ENCODE results near the gene CCDC192. TPM values are rescaled to one million over a fixed set of nuclear protein-coding genes. Genes with fewer than 3 reads are reported as not detected.
"Not testable (repeated sequence)": the region's sequence is repeated elsewhere in the genome, so short reads cannot be mapped to it uniquely, and the experiment has no call there.

The CCDC192 gene
- total RNA-seq, 4 donors from 2014 or later, result not detected

DNA sequence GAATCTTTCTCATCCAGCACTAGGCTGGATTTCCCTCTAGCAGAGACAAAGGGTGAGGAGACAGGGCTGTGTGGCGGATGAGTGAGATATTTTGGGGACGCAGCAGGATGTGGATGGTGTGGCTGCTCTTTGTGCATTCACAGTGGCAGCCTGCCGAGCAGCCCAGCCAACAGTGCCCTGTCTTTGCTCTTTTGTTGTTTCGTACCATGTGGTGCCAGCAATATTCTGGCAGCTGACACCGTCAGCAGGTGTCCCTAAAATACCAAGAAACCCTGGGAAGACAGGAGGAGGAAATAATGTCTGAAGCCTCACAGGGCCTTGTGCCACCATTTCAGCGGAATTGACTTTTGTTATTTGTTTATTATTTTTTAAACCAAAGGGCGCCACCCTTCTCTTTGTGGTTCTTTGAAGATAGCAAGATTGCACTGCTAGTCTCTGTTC, 141.4 kb downstream of the CCDC192 start:
- TF ChIP-seq POLR2A (IDR thresholded peaks at IDR 0.05) (no peak), POLR2AphosphoS5 (IDR thresholded peaks at IDR 0.05) (no peak), EP300 (IDR thresholded peaks at IDR 0.05; ENCODE audit: low read depth) (no peak)
- TF ChIP-seq, protein P1, sequence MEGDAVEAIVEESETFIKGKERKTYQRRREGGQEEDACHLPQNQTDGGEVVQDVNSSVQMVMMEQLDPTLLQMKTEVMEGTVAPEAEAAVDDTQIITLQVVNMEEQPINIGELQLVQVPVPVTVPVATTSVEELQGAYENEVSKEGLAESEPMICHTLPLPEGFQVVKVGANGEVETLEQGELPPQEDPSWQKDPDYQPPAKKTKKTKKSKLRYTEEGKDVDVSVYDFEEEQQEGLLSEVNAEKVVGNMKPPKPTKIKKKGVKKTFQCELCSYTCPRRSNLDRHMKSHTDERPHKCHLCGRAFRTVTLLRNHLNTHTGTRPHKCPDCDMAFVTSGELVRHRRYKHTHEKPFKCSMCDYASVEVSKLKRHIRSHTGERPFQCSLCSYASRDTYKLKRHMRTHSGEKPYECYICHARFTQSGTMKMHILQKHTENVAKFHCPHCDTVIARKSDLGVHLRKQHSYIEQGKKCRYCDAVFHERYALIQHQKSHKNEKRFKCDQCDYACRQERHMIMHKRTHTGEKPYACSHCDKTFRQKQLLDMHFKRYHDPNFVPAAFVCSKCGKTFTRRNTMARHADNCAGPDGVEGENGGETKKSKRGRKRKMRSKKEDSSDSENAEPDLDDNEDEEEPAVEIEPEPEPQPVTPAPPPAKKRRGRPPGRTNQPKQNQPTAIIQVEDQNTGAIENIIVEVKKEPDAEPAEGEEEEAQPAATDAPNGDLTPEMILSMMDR (IDR thresholded peaks at IDR 0.05), result no peak
- H3K27ac ChIP-seq, result peak overlapping the region in 2 of 4 donors; percentile 18 to 21
- no peaks in the 10 kb centered on the region for H3K9me3 ChIP-seq
- no peaks in the 10 kb centered on the region for H3K27me3 ChIP-seq
- in situ Hi-C loops (cut with MboI; ENCODE audit: low pct_ligation_motif_present in 1 of 4, low pct_unique_long_range_greater_than_20kb in 1 of 4, low sequenced_read_pairs in 3 of 4), result no loop called here
- WGBS, 2 donors (ENCODE audit: low coverage in 1 of 2), result 50 to 58% methylated on average over 1 to 7 of the region's 7 CpGs
- no peak overlapping the region for H3K4me3 ChIP-seq
- peaks cover 0 to 58% (median 23%) of the 10 kb centered on the region in 4 donors for H3K4me1 ChIP-seq
- intact Hi-C loops (cut with DNase I; ENCODE audit: low total_unique reads), result no loop called here
- H3K36me3 ChIP-seq, result no peaks in the 10 kb centered on the region
- peak; percentile 30 for DNase-seq

DNA sequence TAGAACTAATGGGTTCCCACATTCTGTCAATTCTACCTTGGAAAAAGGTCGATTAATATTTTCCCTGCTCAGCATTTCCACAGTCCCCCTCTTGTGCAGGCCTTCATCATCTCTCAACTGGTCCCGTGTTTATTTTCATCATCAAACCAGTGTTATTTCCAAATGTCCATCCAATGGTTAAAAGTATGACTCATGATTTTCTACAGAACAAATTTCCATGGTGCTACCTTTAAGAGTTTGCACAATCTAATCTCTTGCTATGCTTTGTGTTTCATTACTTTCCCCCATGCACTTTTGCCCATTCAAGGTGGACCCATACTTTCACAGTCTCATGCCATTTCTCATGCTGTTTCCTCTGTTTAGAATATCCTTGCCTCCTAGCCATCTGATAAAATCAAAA, 143.7 kb downstream of the CCDC192 start:
- Histone ChIP-seq H3K9me3 (no peaks in the 10 kb centered on the region), H3K27me3 (no peaks in the 10 kb centered on the region), H3K4me3 (no peak overlapping the region), H3K27ac (no peak overlapping the region), H3K4me1 (peaks cover 0 to 58% (median 27%) of the 10 kb centered on the region in 4 donors), H3K36me3 (no peaks in the 10 kb centered on the region)
- 63 to 94% methylated on average over 1 to 2 of the region's 2 CpGs for WGBS, 2 donors (ENCODE audit: low coverage in 1 of 2)
- DNase-seq, result no peak
- in situ Hi-C loops (cut with MboI; ENCODE audit: low pct_ligation_motif_present in 1 of 4, low pct_unique_long_range_greater_than_20kb in 1 of 4, low sequenced_read_pairs in 3 of 4) (no loop called here), intact Hi-C loops (cut with DNase I; ENCODE audit: low total_unique reads) (no loop called here)
- TF ChIP-seq POLR2AphosphoS5 (IDR thresholded peaks at IDR 0.05), result no peak
- no peak for TF ChIP-seq POLR2A (IDR thresholded peaks at IDR 0.05)
- TF ChIP-seq EP300 (IDR thresholded peaks at IDR 0.05; ENCODE audit: low read depth), result no peak

DNA sequence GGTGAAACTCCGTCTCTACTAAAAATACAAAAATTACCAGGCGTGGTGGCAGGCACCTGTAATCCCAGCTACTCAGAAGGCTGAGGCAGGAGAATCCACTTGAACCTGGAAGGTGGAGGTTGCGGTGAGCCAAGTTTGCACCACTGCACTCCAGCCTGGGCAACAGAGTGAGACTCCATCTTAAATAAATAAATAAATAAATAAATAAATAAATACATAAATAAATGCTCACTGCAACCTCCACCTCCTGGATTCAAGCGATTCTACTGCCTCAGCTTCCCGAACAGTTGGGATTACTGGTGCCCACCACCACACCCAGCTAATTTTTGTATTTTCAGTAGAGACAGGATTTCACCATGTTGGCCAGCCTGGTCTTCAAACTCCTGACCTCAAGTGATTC, 144.4 kb downstream of the CCDC192 start:
- H3K4me3 ChIP-seq; in situ Hi-C loops (cut with MboI; ENCODE audit: low pct_ligation_motif_present in 1 of 4, low pct_unique_long_range_greater_than_20kb in 1 of 4, low sequenced_read_pairs in 3 of 4); DNase-seq; H3K27me3 ChIP-seq; intact Hi-C loops (cut with DNase I; ENCODE audit: low total_unique reads); H3K9me3 ChIP-seq; H3K36me3 ChIP-seq: not testable (repeated sequence)
- Histone ChIP-seq H3K27ac (peak overlapping the region; percentile 61 to 69 (median 67)), H3K4me1 (peaks cover 0 to 58% (median 32%) of the 10 kb centered on the region in 4 donors)
- 87 to 97% methylated on average over 4 to 5 of the region's 5 CpGs for WGBS, 2 donors (ENCODE audit: low coverage in 1 of 2)

DNA sequence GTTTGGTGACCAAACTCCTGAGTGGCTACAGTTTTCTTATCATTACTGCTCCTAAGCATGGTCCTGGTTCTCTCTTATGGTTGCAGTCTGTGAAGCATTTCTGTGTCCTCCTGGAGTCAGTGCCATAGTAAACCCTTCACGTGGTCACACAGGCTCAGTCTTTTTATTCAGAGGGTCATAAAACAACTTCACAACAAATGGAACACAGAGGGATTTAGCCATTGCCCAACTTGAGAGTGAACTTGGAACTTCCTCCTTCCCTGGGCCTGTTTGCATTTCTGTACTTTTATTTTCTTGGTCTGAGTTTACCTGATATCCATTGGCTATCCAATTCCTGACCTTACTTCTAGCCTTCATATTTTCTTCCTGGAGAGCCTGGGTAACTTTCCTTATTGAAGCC, 144.9 kb downstream of the CCDC192 start:
- peak overlapping the region; percentile 61 to 69 (median 67) for H3K27ac ChIP-seq

DNA sequence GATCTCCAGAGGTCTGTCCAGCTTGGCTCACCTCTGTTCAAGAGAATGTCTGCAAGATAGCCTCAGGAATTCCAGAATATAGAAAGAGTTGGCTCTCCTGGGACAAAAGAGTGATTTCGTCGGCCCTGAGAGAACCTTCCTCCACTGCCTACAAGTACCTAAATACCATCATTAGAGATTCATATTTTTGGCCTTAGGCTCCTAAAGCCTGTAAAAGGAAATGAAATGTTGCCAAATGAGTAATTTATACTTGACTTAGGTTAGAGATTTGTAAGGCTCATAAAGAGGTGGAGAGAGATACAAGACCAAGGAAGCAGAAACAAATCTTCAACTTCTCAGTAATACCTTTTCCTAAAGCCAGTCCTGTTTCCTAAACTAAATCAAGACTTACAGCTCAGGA, 146.2 kb downstream of the CCDC192 start:
- H3K27me3 ChIP-seq, result no peaks in the 10 kb centered on the region
- H3K27ac ChIP-seq, result peak overlapping the region; percentile 61 to 69 (median 67)
- WGBS, 2 donors (ENCODE audit: low coverage in 1 of 2), result 33 to 36% methylated on average over 2 of the region's 2 CpGs
- TF ChIP-seq EP300 (IDR thresholded peaks at IDR 0.05; ENCODE audit: low read depth) (no peak), POLR2AphosphoS5 (IDR thresholded peaks at IDR 0.05) (no peak), POLR2A (IDR thresholded peaks at IDR 0.05) (no peak)
- TF ChIP-seq, protein P1 (IDR thresholded peaks at IDR 0.05), result no peak
- H3K4me3 ChIP-seq, result no peak overlapping the region
- no peak for DNase-seq
- intact Hi-C loops (cut with DNase I; ENCODE audit: low total_unique reads) (no loop called here), in situ Hi-C loops (cut with MboI; ENCODE audit: low pct_ligation_motif_present in 1 of 4, low pct_unique_long_range_greater_than_20kb in 1 of 4, low sequenced_read_pairs in 3 of 4) (no loop called here)
- H3K36me3 ChIP-seq, result no peaks in the 10 kb centered on the region
- no peaks in the 10 kb centered on the region for H3K9me3 ChIP-seq
- peaks cover 0 to 57% (median 32%) of the 10 kb centered on the region in 4 donors for H3K4me1 ChIP-seq

More for the DNA sequence above, 144.9 kb downstream of the CCDC192 start:
- DNase-seq, result peak; percentile 24
- H3K9me3 ChIP-seq, result no peaks in the 10 kb centered on the region
- no peak overlapping the region for H3K4me3 ChIP-seq
- H3K36me3 ChIP-seq, result no peaks in the 10 kb centered on the region
- TF ChIP-seq POLR2AphosphoS5 (IDR thresholded peaks at IDR 0.05) (peak in 1 of 3 donors; percentile 47), EP300 (IDR thresholded peaks at IDR 0.05; ENCODE audit: low read depth) (peak; percentile 3), POLR2A (IDR thresholded peaks at IDR 0.05) (no peak)
- TF ChIP-seq, protein P1 (IDR thresholded peaks at IDR 0.05), result no peak
- intact Hi-C loops (cut with DNase I; ENCODE audit: low total_unique reads) (no loop called here), in situ Hi-C loops (cut with MboI; ENCODE audit: low pct_ligation_motif_present in 1 of 4, low pct_unique_long_range_greater_than_20kb in 1 of 4, low sequenced_read_pairs in 3 of 4) (no loop called here)
- peaks cover 0 to 58% (median 32%) of the 10 kb centered on the region in 4 donors for H3K4me1 ChIP-seq
- no peaks in the 10 kb centered on the region for H3K27me3 ChIP-seq
- WGBS, 2 donors (ENCODE audit: low coverage in 1 of 2), result 0 to 14% methylated on average over 1 of the region's 1 CpG

Data from transverse colon (tissue), 4 donors.